Liver (tissue), 9 donors: ENCODE results near the gene CCM2. TPM values are rescaled to one million over a fixed set of nuclear protein-coding genes. Genes with fewer than 3 reads are reported as not detected.

Source experiments
- DNase-seq: peaks from one replicate; pipeline ENCODE4 v3.0.0-alpha.2; 2017; ENCODE audit warnings: low spot score
- H3K27ac ChIP-seq, 2 donors: one replicate each; pipeline ENCODE4 v1.7.0; 2013; ENCODE audit warnings: inconsistent platforms in 2 of 2, low read length in 2 of 2, control low read depth in 1 of 2, low read depth in 1 of 2, mild to moderate bottlenecking in 1 of 2
- H3K27me3 ChIP-seq, 4 donors: one replicate each; pipeline versions ENCODE4 v1.6.1 to v1.7.0; 2013; ENCODE audit warnings: low read length in 3 of 4, inconsistent platforms in 1 of 4, mild to moderate bottlenecking in 1 of 4, moderate library complexity in 1 of 4; ENCODE audit not compliant: control insufficient read depth in 4 of 4, insufficient read depth in 4 of 4
- H3K36me3 ChIP-seq, 4 donors: one replicate each; pipeline versions ENCODE4 v1.6.1 to v1.7.0; 2013; ENCODE audit warnings: low read length in 3 of 4, mild to moderate bottlenecking in 3 of 4, low read depth in 1 of 4, moderate library complexity in 1 of 4; ENCODE audit not compliant: control insufficient read depth in 4 of 4, insufficient read depth in 3 of 4
- H3K4me1 ChIP-seq, 4 donors: one replicate each; pipeline versions ENCODE4 v1.6.1 to v1.7.0; 2013; ENCODE audit warnings: low read length in 3 of 4, mild to moderate bottlenecking in 3 of 4, moderate library complexity in 1 of 4; ENCODE audit not compliant: control insufficient read depth in 4 of 4, insufficient read depth in 4 of 4
- H3K4me3 ChIP-seq, 3 donors: one replicate each; pipeline versions ENCODE4 v1.6.1 to v1.7.0; 2013; ENCODE audit warnings: low read length in 3 of 3, control low read depth in 1 of 3, low read depth in 1 of 3, mild to moderate bottlenecking in 1 of 3
- H3K9ac ChIP-seq, 2 donors: one replicate each; pipeline ENCODE4 v1.7.0; 2013; ENCODE audit warnings: low read length in 2 of 2, mild to moderate bottlenecking in 2 of 2, moderate library complexity in 2 of 2, control low read depth in 1 of 2, low read depth in 1 of 2
- H3K9me3 ChIP-seq, 4 donors: one replicate each; pipeline versions ENCODE4 v1.6.1 to v1.7.0; 2013; ENCODE audit warnings: low read length in 3 of 4; ENCODE audit not compliant: control insufficient read depth in 4 of 4
- EGR1 ChIP-seq, 2 donors: IDR thresholded peaks; 2 replicates each; pipeline ENCODE4 v1.6.1; 2016 to 2018; ENCODE audit warnings: antibody characterized with exemption in 2 of 2, low read depth in 2 of 2
- FOXA1 ChIP-seq: IDR thresholded peaks from 2 replicates; pipeline ENCODE4 v1.6.1; 2016; ENCODE audit warnings: antibody characterized with exemption
- FOXA2 ChIP-seq: IDR thresholded peaks from 2 replicates; pipeline ENCODE4 v1.6.1; 2016; ENCODE audit warnings: antibody characterized with exemption
- HNF4A ChIP-seq, 2 donors: conservative IDR thresholded peaks; 2 replicates each; pipeline ENCODE4 v1.6.1; 2016; ENCODE audit warnings: antibody characterized with exemption in 2 of 2, mild to moderate bottlenecking in 2 of 2
- JUND ChIP-seq, 2 donors: IDR thresholded peaks; 2 replicates each; pipeline ENCODE4 v1.6.1; 2016; ENCODE audit warnings: antibody characterized with exemption in 2 of 2
- NR2F2 ChIP-seq: IDR thresholded peaks from 2 replicates; pipeline ENCODE4 v1.6.1; 2016; ENCODE audit warnings: antibody characterized with exemption
- SP1 ChIP-seq: IDR thresholded peaks from 2 replicates; pipeline ENCODE4 v1.6.1; 2018; ENCODE audit warnings: antibody characterized with exemption, mild to moderate bottlenecking
- TAF1 ChIP-seq: conservative IDR thresholded peaks from 2 replicates; pipeline ENCODE4 v1.6.1; 2016; ENCODE audit warnings: antibody characterized with exemption, mild to moderate bottlenecking
- YY1 ChIP-seq: IDR thresholded peaks from 2 replicates; pipeline ENCODE4 v1.6.1; 2016; ENCODE audit warnings: antibody characterized with exemption, mild to moderate bottlenecking
- WGBS: extraction: QIAGEN DNeasy Blood & Tissue Kit; methylation state at CpG from one replicate; pipeline ENCODE4 v1.1.7; 2013; 5-methylcytosine and 5-hydroxymethylcytosine counted together
- polyA plus RNA-seq, 2 donors: library from polyadenylated mRNA; stranded (reverse) in 1 of 2; unstranded in 1 of 2; fragments of 200-250 nt in 1 of 2; fragments of >200 nt in 1 of 2; fragmentation: Nextera tagmentation in 1 of 2; extraction: Ambion mirVana in 1 of 2; gene quantifications; one replicate each; pipeline versions ENCODE4 v1.2.1 to v1.2.3, GENCODE V29; 2013 to 2015
- total RNA-seq, 2 donors: library from RNA; depleted of rRNA; stranded (reverse); fragments of >200 nt; gene quantifications; one replicate each; pipeline ENCODE4 v1.2.3, GENCODE V29; 2014
- TF ChIP-seq, protein P1 (sequence below): IDR thresholded peaks from 2 replicates; pipeline ENCODE4 v1.6.1; 2016; ENCODE audit warnings: antibody characterized with exemption
- TF ChIP-seq, protein P2 (sequence below): fragments of 150-350 bp; IDR thresholded peaks from 2 replicates; pipeline ENCODE4 v1.5.1; 2017; ENCODE audit warnings: improper control_type of control experiment, low read depth, low read length; ENCODE audit not compliant: missing input control
- TF ChIP-seq, protein P3 (sequence below): IDR thresholded peaks from 2 replicates; pipeline ENCODE4 v1.6.1; 2016; ENCODE audit warnings: antibody characterized with exemption, mild to moderate bottlenecking
- TF ChIP-seq, protein P4 (sequence below): IDR thresholded peaks from 2 replicates; pipeline ENCODE4 v1.6.1; 2016; ENCODE audit warnings: antibody characterized with exemption
- TF ChIP-seq, protein P5 (sequence below): IDR thresholded peaks from 2 replicates; pipeline ENCODE4 v1.6.1; 2016; ENCODE audit warnings: antibody characterized with exemption
- donor health status: healthy.
- donor health status: healthy.
- donor health status: healthy.
- donor health status: healthy.
- donor health status: healthy.

Gene CCM2
- total and polyA plus RNA-seq, 4 donors = 26.3 to 65.0 (median 47.5) TPM

DNA sequence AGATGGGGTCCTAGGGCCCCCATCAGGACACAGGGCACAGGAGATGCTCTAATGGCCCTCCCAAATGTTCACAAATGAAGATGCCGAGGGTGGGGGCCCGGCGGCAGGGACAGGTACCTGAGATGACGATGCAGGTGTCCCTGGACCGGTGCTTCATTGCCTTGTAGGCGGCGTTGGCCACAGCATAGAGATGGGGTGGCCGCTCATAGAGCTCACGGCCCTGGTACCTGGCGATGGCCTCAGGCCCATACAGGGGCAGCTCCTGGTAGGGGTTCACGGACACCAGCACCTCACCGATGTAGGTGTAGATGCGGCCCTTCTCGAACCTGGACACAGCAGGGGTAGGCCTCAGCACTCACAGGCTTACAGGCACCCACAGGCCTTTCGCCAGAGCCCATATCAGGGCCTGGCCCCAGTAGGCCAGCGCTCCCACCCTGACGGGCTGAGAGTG lies 23.2 kb upstream of the CCM2 start:
- Histone ChIP-seq H3K9me3 (no peaks in the 10 kb centered on the region), H3K4me3 (no peak overlapping the region), H3K4me1 (no peaks in the 10 kb centered on the region), H3K36me3 (peaks cover 0 to 7% (median 1%) of the 10 kb centered on the region in 4 donors), H3K9ac (no peak overlapping the region), H3K27ac (no peak overlapping the region), H3K27me3 (no peaks in the 10 kb centered on the region)
- TF ChIP-seq EGR1 (IDR thresholded peaks at IDR 0.05; ENCODE audit: low read depth in 2 of 2) = no peak
- no peak for TF ChIP-seq YY1
- TF ChIP-seq, protein P1, sequence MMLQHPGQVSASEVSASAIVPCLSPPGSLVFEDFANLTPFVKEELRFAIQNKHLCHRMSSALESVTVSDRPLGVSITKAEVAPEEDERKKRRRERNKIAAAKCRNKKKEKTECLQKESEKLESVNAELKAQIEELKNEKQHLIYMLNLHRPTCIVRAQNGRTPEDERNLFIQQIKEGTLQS = no peak
- no peak for TF ChIP-seq JUND (IDR thresholded peaks at IDR 0.05)
- TF ChIP-seq HNF4A (conservative IDR thresholded peaks at IDR 0.05) = no peak
- no peak for TF ChIP-seq NR2F2
- TF ChIP-seq, protein P2, sequence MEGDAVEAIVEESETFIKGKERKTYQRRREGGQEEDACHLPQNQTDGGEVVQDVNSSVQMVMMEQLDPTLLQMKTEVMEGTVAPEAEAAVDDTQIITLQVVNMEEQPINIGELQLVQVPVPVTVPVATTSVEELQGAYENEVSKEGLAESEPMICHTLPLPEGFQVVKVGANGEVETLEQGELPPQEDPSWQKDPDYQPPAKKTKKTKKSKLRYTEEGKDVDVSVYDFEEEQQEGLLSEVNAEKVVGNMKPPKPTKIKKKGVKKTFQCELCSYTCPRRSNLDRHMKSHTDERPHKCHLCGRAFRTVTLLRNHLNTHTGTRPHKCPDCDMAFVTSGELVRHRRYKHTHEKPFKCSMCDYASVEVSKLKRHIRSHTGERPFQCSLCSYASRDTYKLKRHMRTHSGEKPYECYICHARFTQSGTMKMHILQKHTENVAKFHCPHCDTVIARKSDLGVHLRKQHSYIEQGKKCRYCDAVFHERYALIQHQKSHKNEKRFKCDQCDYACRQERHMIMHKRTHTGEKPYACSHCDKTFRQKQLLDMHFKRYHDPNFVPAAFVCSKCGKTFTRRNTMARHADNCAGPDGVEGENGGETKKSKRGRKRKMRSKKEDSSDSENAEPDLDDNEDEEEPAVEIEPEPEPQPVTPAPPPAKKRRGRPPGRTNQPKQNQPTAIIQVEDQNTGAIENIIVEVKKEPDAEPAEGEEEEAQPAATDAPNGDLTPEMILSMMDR = no peak
- TF ChIP-seq, protein P3, sequence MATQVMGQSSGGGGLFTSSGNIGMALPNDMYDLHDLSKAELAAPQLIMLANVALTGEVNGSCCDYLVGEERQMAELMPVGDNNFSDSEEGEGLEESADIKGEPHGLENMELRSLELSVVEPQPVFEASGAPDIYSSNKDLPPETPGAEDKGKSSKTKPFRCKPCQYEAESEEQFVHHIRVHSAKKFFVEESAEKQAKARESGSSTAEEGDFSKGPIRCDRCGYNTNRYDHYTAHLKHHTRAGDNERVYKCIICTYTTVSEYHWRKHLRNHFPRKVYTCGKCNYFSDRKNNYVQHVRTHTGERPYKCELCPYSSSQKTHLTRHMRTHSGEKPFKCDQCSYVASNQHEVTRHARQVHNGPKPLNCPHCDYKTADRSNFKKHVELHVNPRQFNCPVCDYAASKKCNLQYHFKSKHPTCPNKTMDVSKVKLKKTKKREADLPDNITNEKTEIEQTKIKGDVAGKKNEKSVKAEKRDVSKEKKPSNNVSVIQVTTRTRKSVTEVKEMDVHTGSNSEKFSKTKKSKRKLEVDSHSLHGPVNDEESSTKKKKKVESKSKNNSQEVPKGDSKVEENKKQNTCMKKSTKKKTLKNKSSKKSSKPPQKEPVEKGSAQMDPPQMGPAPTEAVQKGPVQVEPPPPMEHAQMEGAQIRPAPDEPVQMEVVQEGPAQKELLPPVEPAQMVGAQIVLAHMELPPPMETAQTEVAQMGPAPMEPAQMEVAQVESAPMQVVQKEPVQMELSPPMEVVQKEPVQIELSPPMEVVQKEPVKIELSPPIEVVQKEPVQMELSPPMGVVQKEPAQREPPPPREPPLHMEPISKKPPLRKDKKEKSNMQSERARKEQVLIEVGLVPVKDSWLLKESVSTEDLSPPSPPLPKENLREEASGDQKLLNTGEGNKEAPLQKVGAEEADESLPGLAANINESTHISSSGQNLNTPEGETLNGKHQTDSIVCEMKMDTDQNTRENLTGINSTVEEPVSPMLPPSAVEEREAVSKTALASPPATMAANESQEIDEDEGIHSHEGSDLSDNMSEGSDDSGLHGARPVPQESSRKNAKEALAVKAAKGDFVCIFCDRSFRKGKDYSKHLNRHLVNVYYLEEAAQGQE = no peak
- TF ChIP-seq, protein P4, sequence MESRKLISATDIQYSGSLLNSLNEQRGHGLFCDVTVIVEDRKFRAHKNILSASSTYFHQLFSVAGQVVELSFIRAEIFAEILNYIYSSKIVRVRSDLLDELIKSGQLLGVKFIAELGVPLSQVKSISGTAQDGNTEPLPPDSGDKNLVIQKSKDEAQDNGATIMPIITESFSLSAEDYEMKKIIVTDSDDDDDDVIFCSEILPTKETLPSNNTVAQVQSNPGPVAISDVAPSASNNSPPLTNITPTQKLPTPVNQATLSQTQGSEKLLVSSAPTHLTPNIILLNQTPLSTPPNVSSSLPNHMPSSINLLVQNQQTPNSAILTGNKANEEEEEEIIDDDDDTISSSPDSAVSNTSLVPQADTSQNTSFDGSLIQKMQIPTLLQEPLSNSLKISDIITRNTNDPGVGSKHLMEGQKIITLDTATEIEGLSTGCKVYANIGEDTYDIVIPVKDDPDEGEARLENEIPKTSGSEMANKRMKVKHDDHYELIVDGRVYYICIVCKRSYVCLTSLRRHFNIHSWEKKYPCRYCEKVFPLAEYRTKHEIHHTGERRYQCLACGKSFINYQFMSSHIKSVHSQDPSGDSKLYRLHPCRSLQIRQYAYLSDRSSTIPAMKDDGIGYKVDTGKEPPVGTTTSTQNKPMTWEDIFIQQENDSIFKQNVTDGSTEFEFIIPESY = no peak
- TF ChIP-seq, protein P5, sequence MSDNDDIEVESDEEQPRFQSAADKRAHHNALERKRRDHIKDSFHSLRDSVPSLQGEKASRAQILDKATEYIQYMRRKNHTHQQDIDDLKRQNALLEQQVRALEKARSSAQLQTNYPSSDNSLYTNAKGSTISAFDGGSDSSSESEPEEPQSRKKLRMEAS = no peak
- TF ChIP-seq FOXA1 = no peak
- DNase-seq = no peak
- 95% methylated on average over 17 of the region's 17 CpGs for WGBS

DNA sequence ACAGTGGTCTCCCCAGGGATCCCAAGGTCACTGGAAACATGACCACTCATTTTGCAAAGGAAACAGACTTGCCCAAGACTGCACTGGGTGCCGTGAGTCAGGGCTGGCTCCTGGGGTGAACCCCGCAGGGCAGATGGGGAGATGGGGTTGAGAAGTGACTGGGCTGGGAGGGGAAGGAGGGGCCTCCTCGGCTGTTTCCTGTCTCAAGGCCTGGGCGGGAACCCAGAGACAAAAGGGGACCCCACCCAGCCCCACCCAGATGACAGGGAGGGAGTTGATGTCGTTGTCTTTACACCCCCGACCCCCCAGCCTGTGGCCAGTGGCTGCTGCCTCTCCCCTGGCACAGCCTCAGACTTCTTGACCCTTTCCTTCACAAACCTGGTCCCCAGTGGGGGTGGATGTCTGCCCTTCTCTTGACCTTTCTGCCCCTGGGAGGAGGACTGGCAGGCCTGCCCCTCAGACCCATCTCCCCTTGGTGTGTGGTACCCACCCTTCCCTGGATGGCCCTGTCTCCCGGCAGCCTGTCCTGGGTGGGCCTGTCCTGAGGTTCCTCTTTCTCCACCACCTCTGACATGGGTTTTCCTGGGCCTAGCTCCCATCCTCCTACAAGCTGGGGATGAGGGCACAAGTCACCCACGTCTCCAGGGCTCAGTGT lies 22.6 kb upstream of the CCM2 start:
- no peak for DNase-seq

More for the DNA sequence above, 22.6 kb upstream of the CCM2 start:
- Histone ChIP-seq H3K4me3 (no peak overlapping the region), H3K9ac (no peak overlapping the region), H3K27ac (peak overlapping the region in 1 of 2 donors; percentile 6), H3K36me3 (peaks cover 0 to 8% (median 2%) of the 10 kb centered on the region in 4 donors), H3K4me1 (no peaks in the 10 kb centered on the region), H3K9me3 (no peaks in the 10 kb centered on the region), H3K27me3 (no peaks in the 10 kb centered on the region)
- 69% methylated on average over 8 of the region's 8 CpGs for WGBS
- TF ChIP-seq TAF1 (no peak), EGR1 (IDR thresholded peaks at IDR 0.05; ENCODE audit: low read depth in 2 of 2) (no peak), FOXA2 (no peak), YY1 (no peak), SP1 (no peak)
- TF ChIP-seq, protein P1 = no peak
